Stromal cell of bone marrow (primary cell): Measurements from ENCODE around the gene FTCD.
"Not testable (repeated sequence)": the region's sequence is repeated elsewhere in the genome, so short reads cannot be mapped to it uniquely, and the experiment has no call there.

Experiments used
- DNase-seq: peaks from one replicate; pipeline ENCODE4 v3.0.0-alpha.2; 2012; ENCODE audit warnings: low read depth

The FTCD gene

DNA sequence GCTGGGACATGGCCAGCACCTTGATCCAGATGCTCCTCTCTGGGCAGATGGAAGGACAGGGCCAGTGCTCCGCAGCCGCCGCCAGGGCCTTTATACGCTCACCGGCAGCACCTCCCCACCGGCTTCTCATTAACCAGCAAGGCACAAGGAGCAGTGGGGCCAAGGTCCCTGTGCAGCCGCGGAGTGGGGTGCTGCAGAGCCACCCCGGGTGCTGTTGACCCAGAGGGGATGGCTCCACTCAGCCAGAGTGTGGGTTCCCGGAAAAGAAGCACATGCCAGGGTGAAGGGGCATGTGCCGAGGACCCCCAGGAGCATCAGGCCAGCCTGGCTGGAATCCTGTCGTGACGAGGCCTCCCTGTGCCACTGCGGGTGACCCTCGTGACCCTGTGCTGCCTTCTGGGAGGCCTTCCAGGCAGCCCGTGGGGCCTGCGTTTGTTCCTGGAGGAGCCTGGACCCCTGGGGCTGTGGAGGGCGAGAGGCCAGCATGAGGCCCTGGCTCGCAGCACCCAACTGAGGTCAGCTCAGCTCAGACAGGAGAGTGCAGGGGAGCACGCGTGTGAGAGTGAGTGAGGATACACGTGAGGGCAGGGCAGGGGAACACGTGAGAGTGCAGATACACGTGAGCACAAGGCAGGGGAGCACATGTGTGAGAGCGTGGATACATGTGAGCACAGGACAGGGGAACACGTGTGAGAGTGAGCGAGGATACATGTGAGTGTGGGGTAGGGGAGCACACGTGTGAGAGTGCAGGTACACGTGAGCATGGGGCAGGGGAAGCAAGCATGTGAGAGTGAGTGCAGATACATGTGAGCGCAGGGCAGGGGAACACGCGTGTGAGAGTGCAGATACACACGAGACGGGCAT, at the start of gene FTCD:
Gene FTCD, minus strand, starts transcription at position 66 of the 864 bp plus-strand sequence. Its CDS starts 56 bp downstream, at position 10.
- no peak for DNase-seq

GRCh38 chr21:46205166-46205565, 49.8 kb upstream of the FTCD start:
- DNase-seq = no peak

DNA sequence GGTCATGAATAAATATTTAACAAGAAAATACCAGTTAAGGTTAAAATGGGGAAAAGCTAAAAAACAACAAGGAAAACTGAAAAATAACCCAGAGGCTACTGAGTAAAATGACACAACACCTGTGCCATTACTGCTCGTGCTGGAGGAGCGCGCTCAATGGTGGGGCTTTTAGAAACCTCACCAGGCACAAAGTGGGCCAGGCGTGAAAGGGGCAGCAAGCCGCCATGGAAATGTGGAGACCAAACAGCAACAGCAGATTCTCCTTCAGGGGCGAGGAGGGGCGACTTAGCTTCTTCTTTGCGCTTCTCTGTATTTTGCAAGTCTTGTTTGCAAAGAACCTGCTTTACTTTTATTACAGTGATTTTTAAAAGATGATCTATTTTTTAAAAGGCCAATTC, 47.8 kb upstream of the FTCD start:
- DNase-seq = no peak

GRCh38 chr21:46202592-46203202, 47.3 kb upstream of the FTCD start:
- DNase-seq = no peak

GRCh38 chr21:46200877-46201803, 45.8 kb upstream of the FTCD start:
- not testable (repeated sequence) for DNase-seq

- DNase-seq = no peak
These were observed 44.3 kb upstream of the FTCD start for GRCh38 chr21:46199436-46200373.

DNA sequence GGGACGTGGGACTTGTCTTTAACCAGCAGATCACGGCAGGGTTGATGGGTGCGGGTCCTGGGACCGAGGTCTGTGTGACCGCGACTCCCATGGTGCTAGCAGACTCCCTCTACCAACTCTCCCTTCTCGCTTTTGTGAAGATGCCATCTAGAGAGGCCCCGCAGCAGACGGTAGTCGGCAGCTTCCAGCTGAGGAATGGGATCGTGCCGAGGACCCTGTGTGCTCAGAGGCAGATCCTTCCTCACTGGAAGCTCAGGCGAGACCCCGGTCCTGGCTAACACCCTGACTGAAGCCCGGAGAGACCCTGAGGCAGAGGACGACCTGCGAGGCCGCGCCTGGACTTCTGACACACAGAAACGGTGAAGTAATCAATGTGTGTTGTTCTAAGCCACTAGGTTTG, 41.4 kb upstream of the FTCD start:
- no peak for DNase-seq

- no peak for DNase-seq
These were observed 40.3 kb upstream of the FTCD start for GRCh38 chr21:46195595-46196195.

GRCh38 chr21:46194374-46195334, 39.3 kb upstream of the FTCD start:
- DNase-seq = no peak

GRCh38 chr21:46193829-46194373, 38.5 kb upstream of the FTCD start:
- no peak for DNase-seq

- no peak for DNase-seq
These were observed 36.6 kb upstream of the FTCD start for GRCh38 chr21:46191686-46192575.

DNA sequence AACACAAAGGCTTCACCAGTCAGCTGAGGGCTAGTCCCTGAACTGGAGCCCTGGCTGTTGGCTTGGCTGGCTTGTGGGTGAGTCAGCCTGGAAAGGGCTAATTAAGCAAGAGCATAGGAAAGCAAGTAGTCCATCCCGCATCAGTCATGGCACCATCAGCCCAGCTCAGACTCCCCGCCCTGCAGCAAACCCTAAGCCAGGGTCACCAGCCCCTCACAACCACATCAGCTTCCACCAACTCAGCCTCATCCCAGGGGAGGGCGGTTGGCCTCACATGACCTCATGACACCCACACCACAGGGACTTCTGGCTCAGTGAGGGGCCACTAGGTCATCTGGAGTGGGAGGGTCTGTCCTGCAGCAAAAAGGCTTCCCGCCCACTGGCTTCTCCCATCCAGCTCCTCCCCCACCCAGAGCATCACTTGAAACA, 35.9 kb upstream of the FTCD start:
- DNase-seq = peak; percentile 81

DNA sequence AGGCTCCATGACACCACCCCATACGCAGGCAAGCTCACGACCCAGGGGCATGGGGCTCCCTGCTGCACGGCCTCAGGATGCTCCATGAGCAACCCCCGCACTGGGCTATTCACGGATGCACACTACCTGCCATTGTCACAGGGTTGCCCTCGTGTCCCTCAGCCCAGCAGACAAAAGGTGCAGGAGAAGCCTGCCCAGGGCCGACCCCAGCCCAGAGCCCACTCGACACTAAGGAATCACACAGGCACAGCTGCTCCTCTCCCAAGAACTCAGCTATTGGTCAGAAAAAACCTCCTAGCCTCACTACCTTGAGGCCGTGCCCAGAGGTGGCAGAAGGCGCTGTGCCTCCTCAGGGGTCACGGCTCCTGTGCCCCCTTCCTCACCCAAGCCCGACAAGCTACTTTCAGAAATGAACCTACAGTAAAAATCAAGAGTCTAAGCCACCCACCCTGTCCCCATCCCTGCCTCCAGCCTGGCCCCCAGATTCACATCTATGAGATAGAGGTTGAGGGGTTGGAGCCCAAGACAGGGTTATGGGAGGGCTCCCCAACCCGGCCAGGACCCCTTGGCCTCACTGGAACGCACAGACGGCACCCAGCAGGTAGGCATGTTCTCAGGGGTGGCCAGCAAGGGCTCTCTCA, 35.2 kb upstream of the FTCD start:
- DNase-seq = no peak

DNA sequence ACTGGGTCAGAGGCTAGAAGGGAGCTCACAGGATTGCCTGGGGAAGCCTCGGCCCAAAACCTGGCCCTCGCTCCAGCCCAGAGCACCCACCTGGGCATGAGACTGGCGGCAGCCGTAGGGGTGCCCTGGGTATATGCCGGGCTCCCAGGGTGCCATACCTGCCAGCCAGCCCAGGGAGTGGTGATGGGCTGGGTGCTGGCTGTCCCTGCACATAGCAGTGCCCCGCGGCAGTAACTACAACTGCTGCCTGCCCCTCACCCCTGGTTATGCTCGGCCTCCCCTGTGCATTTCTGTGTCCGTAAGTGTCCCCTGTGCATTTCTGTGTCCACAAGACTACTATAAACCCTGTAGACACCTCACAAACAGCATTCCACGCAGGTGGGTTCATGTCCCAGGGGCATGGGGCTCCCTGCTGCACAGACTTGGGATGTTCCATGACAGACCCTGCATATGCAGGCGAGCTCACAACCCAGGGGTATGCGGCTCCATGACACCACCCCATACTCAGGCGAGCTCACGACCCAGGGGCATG, 34.6 kb upstream of the FTCD start:
- no peak for DNase-seq

DNA sequence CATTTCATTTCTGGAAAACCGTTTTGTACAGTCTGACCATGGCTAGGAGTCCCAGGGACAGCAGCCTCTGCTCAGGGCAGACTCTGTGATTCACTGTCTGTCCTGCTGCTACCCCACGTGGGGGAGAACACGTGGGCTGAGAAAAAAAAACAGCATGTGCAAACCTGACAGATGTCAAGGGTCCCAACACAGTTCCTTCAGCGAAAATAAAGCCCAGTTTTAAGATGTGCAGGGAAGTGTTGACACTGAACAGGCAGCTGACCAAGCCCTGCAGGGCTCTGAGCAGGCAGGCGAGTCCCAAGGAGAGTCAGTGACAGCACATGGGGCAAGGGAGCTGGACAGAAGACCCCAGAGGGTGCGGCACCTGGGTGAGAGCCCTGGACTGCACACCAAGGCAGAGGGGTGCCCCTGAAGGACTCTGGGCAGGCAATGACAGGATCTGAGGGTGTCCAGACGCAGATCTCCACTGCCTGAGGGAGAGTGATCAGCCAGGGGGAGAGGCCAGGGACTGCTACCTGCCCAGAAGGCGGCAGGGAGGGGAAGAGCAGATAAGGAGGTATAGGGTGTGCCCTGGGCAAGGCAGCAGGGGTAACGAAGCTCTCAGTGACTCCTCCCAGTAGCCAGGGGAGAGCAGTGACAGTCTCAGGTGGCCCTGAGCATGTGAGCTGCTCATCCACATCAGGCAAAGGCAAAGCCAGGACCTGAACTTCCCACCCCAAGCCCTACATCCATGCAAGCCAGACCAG, 34.0 kb upstream of the FTCD start:
- no peak for DNase-seq
